Measurements from ENCODE around the gene FYB2.
A peak's percentile ranks its signal among the peaks of the same experiment; 100 is the strongest.

Gene FYB2

DNA sequence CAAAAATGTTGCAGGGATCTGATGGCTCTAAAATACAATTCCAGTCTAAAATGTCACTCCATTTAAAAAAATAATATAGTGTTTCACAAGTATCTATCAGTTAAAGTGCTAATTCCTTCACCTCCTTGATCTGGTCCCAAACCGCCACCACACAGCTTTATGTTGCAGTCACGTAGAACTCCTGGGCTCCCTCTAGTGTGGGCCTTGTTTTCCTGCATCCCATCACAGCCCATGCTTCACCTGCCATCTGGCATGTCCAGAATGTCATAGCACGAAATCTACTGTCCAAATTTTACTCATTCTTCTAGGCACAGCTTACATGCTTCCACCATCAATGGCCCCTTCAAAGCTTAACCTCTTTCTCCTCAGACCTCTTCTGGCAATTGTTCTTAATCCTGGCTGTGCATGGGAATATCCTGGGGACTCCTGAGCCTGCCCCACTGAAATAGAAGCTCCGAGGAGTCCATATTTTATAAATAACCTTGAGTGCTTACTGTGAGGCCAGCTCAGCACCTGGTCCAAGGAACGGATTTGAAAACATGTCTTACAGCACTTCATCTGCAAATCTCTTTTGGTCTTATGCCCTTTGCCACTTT is 15.5 kb downstream of the FYB2 start:
- H3K27me3 ChIP-seq (replicated peaks; ENCODE audit: insufficient read depth, low read length) = no peaks in the 10 kb centered on the region
- H3K4me1 ChIP-seq (ENCODE audit: low read length) = no peaks in the 10 kb centered on the region
- no peaks in the 10 kb centered on the region for H3K9me3 ChIP-seq (replicated peaks; ENCODE audit: insufficient read depth, low read length)
- no peak overlapping the region for H3K9ac ChIP-seq (ENCODE audit: low read length)
- H4K20me1 ChIP-seq (ENCODE audit: insufficient read depth, low read length) = no peaks in the 10 kb centered on the region
- H3F3A ChIP-seq (ENCODE audit: insufficient read depth, low read length) = no peaks in the 10 kb centered on the region
- H3K9me2 ChIP-seq (replicated peaks; ENCODE audit: insufficient read depth, low read length) = no peaks in the 10 kb centered on the region
- no peak overlapping the region for H3K4me3 ChIP-seq (ENCODE audit: low read length)
- H3K36me3 ChIP-seq (replicated peaks; ENCODE audit: insufficient read depth, low read length) = no peaks in the 10 kb centered on the region
- H3K4me2 ChIP-seq (ENCODE audit: low read depth, low read length) = no peak overlapping the region
- DNase-seq = peak; percentile 18
- no peak overlapping the region for H2AFZ ChIP-seq (ENCODE audit: low read length)
- no peak overlapping the region for H3K27ac ChIP-seq (ENCODE audit: low read length)
- TF ChIP-seq CTCF (IDR thresholded peaks at IDR 0.05; ENCODE audit: low read length) (peak; percentile 20), EZH2phosphoT487 (IDR thresholded peaks at IDR 0.05; ENCODE audit: low read length) (no peak)
- H3K79me2 ChIP-seq (ENCODE audit: low read length) = no peaks in the 10 kb centered on the region

DNA sequence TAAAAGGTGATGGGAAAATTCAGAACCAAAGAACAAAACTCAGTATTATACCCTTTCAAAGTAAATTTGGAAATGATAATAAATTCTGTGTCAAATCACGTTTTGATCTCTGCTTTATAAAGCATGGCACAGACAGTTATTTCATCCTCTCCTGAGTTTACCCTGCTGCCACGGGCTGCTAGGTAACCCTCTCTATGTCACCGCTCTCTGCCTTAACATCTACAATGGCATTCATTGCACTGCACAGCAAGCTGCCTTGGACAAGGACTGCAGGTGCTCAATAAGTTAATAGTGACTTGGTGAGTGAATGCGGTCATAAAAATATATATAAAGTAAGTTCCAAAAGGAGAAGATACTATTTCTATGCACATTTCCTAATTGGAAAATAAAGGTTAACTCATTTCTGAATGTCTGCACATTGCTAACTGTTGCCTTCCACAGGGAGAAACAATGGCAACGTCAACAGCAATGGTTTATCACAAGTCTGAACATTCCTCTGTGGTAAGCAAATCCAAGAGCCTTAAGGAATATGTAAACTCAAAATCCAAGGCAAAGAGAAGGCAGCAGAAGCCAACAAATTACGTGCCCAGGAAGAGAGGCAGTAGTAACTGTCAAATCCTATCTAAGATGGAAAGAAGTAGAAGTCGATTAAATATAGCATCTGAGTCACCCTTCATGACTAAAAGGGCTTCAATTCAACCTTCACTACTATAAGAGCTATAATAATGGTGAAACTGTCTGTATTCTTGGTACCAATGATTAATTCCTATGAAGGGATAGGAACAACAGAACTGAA is 19.4 kb downstream of the FYB2 start:
- TF ChIP-seq EZH2phosphoT487 (IDR thresholded peaks at IDR 0.05; ENCODE audit: low read length) (no peak), CTCF (IDR thresholded peaks at IDR 0.05; ENCODE audit: low read length) (no peak), EZH2 (optimal IDR thresholded peaks at IDR 0.05; ENCODE audit: low read depth, low read length) (no peak)
- Histone ChIP-seq H3F3A (ENCODE audit: insufficient read depth, low read length) (no peaks in the 10 kb centered on the region), H3K9me2 (replicated peaks; ENCODE audit: insufficient read depth, low read length) (no peaks in the 10 kb centered on the region), H3K4me1 (ENCODE audit: low read length) (no peaks in the 10 kb centered on the region), H3K79me2 (ENCODE audit: low read length) (no peaks in the 10 kb centered on the region), H3K27me3 (replicated peaks; ENCODE audit: insufficient read depth, low read length) (no peaks in the 10 kb centered on the region), H4K20me1 (ENCODE audit: insufficient read depth, low read length) (no peaks in the 10 kb centered on the region), H2AFZ (ENCODE audit: low read length) (no peak overlapping the region), H3K27ac (ENCODE audit: low read length) (no peak overlapping the region), H3K4me3 (ENCODE audit: low read length) (no peak overlapping the region), H3K9ac (ENCODE audit: low read length) (no peak overlapping the region), H3K4me2 (ENCODE audit: low read depth, low read length) (no peak overlapping the region), H3K36me3 (replicated peaks; ENCODE audit: insufficient read depth, low read length) (no peaks in the 10 kb centered on the region), H3K9me3 (replicated peaks; ENCODE audit: insufficient read depth, low read length) (no peaks in the 10 kb centered on the region)
- DNase-seq = no peak

DNA sequence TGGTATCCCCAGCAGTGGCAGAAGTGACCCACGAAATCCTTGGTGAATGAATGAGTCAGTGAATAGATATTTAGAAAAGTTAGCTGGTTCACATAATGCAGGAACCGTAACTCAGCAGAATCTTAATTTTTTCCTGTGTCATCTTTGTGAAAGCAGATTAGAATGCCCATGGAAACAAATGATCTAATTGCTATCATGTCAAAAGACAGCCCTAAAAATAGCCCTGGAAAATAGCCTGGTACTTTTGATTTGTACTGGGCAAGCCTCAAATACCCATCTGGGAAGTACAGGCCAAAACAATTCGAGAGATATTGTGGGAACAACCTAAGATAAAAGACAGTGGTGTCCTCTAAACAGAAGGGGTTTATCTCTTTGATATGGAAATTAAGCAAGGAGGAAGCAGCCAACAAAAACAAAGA is 21.1 kb downstream of the FYB2 start:
- Histone ChIP-seq H3K79me2 (ENCODE audit: low read length) (no peaks in the 10 kb centered on the region), H3K36me3 (replicated peaks; ENCODE audit: insufficient read depth, low read length) (no peaks in the 10 kb centered on the region), H3F3A (ENCODE audit: insufficient read depth, low read length) (no peaks in the 10 kb centered on the region), H3K27me3 (replicated peaks; ENCODE audit: insufficient read depth, low read length) (no peaks in the 10 kb centered on the region), H3K9ac (ENCODE audit: low read length) (no peak overlapping the region), H2AFZ (ENCODE audit: low read length) (no peak overlapping the region), H3K9me3 (replicated peaks; ENCODE audit: insufficient read depth, low read length) (no peaks in the 10 kb centered on the region), H3K4me3 (ENCODE audit: low read length) (no peak overlapping the region), H3K27ac (ENCODE audit: low read length) (no peak overlapping the region), H3K4me2 (ENCODE audit: low read depth, low read length) (no peak overlapping the region), H4K20me1 (ENCODE audit: insufficient read depth, low read length) (no peaks in the 10 kb centered on the region), H3K9me2 (replicated peaks; ENCODE audit: insufficient read depth, low read length) (no peaks in the 10 kb centered on the region), H3K4me1 (ENCODE audit: low read length) (no peaks in the 10 kb centered on the region)
- no peak for TF ChIP-seq EZH2phosphoT487 (IDR thresholded peaks at IDR 0.05; ENCODE audit: low read length)
- no peak for DNase-seq

Data from MM.1S (cell line).